Effector CD4-positive, alpha-beta T cell (primary cell): ENCODE results near the gene NRP1.

Experiments
- DNase-seq: peaks from one replicate; pipeline ENCODE4 v3.0.0-alpha.2; 2020

The NRP1 gene

DNA sequence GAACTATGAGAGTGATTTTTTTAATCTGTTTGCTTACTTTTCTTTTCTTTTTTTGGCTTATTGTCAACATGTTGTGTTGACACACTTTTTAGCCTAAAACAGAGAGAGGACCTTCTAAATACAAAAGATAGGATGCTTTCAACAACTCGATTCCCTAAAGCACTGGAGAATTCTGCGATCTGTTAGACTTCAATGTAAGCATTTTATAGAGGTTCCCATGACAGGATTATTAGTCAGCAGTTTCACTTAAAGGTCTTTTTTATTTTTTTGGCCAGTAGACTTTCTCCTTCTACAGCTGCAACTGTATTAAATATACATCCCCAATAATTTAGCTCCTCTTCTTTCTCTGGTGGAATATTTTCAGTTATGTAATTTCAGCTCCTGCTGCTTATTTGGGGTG, 12.7 kb upstream of the NRP1 start:
- DNase-seq, result no peak

DNA sequence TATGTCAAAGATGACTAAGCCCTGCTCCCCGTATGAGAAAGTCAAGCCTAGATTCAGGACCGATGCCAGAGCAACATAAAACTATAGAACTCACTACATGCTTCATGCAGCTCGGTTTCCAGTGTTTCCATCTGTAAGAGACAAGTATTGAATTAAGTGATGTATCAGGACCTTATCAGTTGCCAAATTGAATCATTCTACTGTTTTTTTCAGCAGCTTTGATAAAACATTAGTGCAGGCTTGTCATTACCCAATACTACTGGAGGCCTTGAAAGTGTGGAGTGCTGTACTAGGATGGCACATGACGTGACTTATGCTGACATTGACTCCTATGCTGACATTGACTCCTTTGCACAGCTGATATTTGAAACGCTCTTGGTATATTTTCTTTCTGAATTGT, 10.8 kb upstream of the NRP1 start:
- DNase-seq, result no peak

DNA sequence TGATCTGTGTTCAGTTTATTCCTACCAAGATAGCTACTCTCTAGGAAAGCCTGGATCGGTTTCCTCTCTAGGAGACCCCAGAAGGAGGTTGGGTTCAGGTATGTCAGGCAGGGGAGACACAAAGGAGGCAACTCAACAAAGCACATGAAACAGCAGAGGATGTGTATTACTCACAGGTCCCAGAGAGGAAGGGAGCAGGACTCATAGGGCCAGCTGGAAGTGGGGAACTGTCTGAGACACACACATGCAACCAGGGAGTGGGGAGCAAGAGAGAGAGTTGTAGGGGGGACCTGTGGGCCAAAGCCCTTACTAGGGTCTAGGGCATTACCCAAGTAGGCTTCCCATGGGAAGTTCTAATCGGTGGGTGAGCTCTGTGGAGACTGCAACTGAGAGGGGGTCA, 10.2 kb upstream of the NRP1 start:
- DNase-seq, result no peak

DNA sequence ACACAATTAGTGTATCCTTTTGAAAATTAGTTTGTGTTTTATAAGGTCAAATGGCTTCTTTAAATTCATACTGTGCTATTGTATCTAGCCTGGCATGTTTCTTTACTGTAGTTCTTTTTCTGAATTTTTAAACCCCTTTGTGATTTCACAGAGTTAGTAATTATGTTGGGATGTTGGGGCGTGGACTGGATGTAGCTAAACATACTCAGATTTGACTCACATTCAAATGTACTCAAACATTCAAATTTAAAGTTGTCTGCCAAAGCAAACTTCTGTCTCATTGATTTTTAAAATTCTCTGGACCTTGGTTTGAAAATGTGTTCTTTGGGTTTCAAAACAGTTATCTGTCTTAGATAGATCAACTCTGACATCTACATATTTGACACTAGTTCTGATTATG, 7.2 kb upstream of the NRP1 start:
- no peak for DNase-seq

DNA sequence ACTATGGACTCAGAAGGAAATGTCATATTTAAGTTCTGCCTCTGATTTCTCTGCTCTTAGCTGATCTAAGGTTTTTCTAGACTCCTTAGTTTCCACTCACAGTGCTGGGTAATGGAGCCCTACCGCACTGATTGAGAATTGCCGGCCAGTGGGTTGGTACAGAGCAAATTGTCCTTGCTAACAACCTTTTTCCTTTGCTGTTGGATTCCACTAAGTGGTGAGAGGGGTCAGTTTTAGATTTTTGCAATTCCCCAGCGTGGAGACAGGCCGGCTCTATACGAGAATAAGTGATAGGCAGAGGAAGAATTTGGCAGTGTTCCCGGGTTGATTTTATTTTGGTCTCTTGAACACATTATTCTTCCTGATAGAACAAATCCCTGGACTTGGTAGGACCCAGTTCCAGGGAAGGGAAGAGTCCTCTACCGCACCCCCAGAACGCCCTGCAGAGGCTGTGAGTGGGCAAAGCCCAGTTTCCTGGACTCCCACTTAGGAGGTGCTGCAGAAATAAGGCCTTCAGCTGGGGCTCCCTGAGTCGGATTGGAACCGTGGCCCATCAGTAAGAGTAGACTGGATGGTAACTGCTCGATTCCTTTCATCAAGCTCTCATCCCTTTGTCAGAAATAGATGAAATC, 3.0 kb upstream of the NRP1 start:
- DNase-seq, result no peak

DNA sequence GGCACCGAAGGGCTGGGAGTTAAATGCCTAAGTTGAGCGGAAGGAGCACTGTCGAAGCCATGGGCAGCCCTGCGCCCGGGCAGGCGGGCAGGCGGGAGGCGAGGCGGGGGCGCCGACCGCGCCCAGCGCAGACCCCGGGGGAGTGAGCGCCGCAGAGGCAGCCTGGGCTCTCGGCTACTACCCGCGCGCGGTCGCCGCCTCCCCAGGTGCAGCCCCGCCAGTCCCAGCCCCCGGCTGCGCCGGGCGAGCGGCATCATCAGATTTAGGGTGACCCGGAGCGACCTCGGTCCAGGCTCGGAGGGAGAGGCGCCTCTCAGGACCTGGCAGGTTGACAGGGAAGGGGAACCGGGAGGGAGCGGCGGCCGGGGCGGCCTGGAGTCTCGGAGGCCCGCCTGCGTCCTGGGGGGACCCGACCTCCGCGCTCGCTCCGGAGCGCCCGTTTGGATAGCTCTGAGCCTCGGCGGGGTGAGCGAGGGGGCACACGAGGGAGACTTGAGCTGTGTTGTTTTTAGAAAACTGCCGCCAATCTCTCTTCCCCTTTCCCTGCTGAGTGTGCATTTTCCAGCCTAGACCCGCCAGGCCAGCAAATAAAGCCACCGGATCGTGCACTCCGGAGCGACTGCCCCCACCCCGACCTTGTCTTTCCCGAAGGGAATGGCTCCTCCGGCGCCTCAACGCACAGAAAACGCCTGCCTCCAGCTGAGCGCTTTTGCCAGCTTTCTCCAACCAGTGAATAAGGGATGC, 2.3 kb upstream of the NRP1 start:
- no peak for DNase-seq

DNA sequence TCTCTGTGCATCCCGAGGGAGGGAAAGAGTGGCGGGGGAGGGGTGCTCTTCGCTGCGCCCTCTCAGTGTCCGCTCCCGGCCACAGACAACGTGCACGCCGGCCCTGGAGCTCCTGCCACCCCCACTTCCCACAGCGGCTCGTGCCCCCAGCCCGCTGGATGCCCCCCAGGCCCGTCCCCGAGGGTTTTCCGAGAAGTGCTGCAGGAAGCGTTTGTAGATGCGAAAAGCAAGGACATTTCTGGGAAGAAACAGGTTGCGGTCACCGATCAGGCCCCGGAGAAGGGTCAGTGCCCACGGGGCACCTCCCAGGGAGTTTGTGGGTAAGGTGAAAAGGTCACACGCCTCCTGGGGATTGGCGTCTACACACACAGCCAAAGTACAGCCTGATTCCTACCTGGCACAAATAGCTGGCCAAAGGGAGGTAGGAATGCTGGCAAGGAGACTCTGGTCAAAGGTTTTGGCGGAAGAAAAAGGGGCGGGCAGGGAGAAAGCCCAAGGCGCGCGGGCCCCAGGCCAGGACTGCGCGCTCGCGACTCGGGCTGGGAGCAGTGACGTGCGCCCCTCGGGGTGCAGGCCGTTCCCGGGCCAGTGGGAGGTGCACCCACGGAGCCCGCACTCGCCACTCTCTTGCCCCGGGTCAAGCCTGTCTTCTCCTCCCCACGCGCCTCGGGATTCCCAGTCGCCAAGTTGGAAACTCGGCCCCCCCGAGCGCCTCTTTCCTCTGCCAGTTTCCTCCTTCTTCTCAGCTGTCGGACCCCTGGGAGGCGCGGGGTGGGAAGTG, 1.5 kb upstream of the NRP1 start:
- no peak for DNase-seq

DNA sequence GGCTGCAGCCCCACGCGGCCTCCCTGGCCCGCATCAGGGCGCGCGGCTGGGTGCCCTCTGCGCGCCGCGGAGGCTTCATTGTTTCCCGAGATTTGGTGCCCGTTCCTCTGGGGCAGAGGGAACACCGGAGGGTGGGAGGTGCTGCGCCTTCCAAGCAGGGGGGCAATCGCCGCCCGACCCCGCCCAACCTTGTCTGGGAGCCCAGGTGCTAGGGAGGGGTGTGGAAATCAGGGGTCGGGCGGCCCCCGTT, 1.0 kb upstream of the NRP1 start:
- no peak for DNase-seq

DNA sequence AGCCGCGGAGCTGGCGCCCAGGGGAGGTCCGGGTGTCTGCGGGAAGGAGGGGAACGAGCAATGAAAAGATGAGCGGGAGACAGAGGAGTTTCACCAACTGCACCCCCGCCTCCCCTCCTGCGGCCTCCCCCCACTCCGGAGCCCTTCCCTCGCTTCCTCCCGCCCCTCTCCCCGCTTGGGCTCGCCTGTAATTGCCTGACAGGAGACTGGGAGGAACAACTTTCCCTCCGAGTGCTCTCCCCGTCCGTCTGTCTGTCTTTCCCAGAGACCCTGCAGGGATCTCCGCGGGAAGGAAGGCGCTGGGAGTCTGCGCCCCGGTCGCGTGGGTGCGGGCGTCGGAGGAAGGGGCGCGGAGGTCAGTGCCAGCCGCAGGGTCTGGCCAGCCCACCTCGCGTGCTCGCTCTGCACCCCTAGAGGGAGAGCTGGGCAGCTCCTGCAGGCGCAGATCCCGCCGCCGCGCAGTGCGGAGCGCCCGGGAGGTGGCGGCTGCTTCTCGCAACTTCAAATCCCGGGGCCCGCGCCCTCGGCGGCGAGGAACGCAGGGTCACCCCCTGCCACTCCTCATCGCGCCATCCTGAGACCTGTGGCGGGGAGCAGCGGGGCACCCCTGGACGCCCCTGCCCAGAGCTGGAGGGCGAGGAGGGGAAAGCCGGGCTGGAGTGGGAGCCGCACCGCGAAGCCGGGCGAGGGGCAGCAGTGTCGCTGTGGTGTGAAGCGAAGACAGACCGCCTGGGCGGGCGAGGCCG, 511 bp upstream of the NRP1 start:
- DNase-seq, result no peak

DNA sequence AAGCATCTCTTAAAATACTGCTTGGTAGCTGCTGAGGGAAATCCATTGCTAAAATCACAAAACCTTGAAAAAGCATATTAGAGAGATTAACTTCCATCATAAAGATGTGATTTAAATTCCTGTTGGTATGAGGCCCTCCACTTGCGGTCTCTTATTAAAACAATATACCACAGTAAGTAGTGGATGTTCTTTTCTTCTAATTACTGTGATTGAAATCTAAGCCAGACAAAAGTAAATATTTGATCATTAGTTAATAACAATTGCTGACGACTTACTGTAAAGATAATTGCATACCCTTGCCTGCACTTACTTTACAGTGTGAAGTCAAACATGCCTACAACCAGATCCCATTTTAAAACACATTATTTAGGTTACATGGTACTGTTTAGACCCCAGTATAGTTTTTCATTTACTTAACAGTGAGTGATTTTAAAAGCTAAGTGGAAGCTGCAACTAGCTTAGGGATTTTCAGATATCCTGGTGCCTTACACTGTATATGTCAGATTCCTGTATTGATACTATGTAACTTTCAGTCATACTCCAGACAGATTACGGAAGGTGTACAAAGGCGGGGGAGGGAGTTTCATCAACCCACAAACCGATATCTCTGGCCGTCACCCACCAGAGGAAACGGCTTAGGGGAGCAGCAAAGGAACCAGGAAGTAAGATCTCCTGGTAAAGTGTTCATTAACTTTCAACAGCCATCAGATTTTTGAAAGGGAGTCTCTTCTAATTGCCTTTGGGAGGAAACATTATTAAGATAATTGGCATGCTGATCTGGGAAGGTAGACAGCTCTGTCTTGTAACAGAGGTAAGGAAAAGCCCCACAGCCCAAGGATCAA, 986 bp downstream of the NRP1 start:
- DNase-seq, result no peak

DNA sequence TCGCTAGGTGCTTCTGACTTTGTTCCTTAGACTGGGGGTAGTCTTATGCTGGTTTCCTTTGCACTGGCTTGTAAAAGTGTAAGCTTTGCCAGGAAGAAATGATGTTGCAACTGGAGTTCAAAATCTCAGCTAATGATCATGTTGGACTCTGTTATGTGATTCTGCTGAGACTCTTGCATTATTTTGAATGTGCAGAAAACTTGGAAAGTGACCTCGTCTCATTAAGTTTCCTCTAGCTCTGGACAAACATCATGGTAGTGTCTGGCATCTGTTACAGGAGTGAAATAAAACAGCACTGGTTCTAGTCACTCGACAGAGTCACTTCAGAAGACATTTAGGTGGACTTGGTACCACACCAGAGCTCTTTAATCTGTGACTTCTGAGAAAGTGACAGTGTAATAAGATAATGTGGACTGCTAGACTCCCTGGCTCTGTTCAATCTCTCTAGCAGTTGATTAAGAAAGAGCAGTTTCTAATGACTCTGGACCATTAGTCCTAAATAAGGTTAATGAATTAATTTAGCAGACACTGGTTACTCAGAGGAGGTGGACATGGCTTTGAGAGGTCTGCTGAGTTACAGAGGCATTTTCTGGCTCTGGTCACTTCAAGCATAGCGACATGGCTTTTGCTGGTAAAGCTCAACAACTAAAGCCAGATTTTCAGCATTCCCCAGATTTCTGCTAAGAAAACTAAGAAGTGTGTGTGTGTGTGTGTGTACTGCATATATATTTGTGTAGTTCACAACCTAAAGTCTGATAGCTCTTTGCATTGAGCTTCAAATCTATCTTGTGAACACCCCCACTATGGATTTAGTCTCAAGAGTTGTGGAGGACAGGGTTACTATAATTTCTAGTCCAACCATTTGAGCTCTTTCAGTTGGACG, 2.0 kb downstream of the NRP1 start:
- no peak for DNase-seq

DNA sequence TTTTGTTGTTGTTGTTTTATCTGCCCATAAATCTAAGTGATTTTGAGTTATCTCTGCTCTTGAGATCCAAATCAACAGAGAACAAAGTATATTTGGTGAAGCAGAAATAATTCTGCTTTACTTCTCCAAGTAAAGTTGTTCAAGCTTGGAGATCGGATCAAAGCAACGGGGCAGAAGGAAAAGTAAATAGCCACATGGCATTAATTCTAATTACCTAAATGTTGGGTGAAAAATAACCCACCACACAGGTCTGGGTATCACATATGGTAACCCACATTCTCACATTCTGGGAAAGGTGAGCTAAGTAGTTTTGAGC, 3.1 kb downstream of the NRP1 start:
- no peak for DNase-seq

DNA sequence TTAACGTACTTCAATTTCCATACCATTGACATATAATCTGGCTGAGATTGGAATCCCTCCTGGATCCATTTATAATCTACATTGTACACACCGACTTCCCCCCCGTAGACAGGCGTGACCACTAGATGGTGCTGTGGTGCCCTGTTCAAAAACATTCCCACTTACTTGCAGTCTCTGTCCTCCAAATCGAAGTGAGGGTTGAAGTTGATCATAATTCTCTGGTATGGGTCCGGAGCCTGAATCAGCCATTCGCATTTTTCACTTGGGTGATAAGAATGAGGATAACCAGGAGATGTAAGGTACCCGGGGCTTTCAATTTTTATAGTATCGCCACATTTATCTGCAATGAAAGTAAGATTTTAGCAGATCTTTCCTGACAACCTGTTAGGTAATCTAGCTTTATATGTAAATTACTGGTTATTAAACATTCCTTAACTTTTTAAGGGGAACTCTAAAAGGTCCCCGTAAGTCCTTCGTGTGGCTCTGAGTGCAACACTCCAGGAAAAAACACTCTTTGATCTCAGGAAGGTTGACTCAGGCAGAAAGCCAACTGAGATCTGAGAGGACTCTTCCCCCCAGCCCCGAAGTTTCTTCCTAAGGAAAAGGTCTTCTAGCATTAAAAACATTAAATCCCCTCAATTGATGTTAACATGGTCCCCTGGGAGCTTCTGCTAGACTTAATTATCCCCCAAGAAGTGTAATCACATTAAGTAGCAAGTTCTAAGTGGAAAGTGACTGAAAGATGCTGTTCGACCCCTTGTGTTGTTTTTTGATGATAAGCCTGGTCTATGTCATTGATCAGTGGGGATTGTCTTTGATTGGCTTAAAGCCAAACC, 3.7 kb downstream of the NRP1 start:
- DNase-seq, result peak; percentile 70

DNA sequence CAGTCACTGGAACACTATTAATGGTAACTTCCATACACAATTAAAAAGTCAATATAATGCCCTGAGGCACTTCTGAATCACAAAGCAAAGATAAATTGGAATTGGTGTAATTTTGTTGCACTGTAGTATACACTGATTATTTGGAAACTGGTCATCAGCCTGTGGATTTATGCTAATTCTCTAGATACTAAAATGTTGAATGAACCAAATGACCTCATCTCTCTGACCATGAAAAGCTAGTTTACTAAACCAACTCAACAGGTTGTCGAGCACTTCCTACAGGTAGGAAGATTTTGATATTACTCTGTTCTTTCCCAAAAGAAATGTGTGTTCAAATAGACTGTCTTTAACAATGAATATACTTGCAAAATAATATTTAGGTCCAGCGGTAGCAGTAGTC, 5.3 kb downstream of the NRP1 start:
- DNase-seq, result no peak

DNA sequence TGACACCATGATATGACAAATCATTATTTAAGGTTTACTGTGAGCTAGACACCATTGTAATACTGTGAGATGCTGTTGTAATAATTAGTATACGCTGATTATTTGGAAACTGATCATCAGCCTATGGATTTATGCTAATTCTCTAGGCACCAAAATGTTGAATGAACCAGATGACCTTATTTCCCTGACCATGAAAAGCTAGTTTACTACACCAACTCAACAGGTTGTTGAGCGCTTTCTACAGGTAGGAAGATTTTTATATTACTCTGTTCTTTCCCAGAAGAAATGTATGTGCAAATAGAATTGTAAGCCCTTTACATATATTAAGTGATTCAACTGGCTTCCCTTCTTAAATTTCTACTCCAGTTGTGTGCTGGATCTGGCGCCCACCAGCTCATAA, 6.2 kb downstream of the NRP1 start:
- no peak for DNase-seq

DNA sequence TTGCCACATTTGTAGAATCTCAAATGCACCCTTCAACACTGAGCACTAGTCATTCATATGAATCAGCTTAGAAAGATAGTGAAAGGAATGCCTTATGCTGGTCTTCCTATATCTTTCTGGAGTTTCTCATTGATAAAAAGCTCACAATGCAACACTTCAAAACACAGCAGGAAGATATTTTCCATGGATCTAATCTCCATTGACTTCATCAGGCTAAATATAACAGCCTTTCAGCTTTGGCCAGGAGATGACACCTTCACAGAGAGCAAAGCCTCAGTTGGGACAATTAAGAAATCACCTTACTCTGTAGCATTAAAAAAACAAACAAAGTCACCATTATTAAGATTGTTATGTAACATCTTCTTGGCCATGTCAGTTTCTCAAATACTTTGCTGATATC, 6.7 kb downstream of the NRP1 start:
- no peak for DNase-seq

DNA sequence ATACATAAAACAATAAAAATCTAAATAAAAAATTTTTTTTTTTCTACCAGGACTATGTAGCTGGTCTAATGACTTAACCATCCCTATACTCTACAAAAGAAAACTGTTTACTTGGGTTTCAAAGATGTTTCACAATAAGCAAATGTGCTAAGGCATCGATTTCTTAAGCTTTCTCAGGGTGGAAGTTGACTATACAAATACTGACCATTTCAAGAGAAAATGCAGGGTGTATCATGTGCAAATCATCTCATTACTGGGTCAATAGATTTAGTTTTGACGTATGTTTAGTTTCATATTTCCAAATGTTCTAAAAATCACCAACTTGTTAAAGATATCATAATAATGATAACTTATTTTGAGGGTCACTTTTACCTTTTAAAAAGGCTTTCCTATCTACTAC, 7.5 kb downstream of the NRP1 start:
- no peak for DNase-seq

DNA sequence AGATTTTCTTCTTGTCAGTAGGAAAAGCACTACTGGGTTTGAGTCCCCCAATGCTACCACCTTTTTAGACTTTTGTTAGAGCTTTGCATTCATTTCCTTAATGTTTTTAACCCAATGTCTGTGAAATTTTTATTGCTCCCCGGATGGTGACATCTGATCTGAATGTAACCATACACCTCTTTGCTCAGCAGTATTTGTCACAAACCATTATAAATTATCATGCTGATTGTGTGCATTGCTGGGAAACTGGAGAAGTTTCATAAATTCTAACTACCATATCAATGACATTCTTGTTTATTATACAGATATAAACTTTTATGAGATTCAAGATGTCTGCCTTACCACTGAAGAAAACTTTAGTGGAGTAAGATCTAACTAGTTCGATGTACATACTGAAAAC, 8.5 kb downstream of the NRP1 start:
- no peak for DNase-seq

DNA sequence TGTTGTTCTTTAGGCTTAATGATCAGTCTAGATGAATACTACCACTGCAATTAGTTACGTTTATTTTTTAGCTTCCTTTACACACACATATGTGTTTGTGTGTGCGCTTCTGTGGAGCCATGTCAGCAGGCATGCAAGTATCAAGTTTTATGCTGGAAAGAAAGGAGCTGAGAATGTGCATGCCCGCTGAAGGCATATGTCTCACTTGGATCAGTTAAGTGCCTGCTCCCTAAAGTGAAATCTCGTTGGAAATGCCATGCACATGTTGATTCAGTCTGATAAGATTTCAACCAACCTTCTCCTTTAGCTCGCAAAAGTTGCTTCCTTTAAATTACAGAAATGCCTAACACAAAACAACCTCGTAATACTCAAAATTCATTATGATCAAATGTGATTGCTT, 10.7 kb downstream of the NRP1 start:
- no peak for DNase-seq

DNA sequence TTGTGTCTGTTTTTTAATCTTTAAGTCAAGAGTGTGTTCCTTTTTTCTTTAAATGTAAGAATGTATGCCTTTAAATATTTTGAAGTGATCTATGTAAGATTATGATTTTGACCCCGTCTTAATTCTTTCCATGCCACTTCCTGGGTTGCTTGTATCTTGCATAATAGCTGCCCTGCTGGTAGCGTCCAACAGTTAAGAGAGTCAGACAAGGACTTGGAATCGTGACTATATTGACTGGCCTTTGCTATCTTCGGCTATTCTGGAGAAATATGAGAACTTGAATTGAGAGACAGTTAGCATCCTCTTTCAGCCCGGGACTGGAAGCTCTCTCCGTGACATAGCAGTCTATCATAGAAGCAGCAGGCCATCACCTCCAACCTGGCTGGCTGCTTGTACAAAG, 13.0 kb downstream of the NRP1 start:
- no peak for DNase-seq

DNA sequence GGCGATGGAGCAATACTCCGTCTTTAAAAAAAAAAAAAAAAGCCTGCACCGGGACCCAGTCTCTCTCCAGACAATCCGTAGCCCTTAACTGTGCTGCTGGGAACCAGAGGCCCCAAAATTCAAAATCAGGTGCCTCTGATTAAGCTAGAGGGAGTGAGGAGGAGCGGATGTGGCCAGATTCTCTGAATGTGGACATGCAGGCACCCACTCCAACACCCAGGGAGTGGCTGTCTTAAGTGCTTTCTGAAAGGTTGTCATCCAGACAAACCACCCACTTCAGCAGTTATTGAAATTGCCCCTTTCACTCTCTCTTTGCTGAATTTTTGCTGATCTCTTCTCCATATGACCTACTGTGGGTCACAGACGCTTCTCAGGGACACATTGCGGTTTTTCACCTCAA, 14.2 kb downstream of the NRP1 start:
- DNase-seq, result no peak
